H9 (cell line): ENCODE results near the gene MAST2. TPM values are rescaled to one million over a fixed set of nuclear protein-coding genes. Genes with fewer than 3 reads are reported as not detected.

Source experiments
- DNase-seq: peaks from one replicate; pipeline ENCODE4 v3.0.0-alpha.2; 2017
- H2AFZ ChIP-seq: one replicate; pipeline ENCODE4 v1.6.1; 2013; ENCODE audit warnings: mild to moderate bottlenecking, low read length, control low read depth, moderate library complexity
- H2AK5ac ChIP-seq: 2 replicates; pipeline ENCODE4 v1.6.1; 2013; ENCODE audit warnings: low read length, control low read depth, mixed read lengths; ENCODE audit not compliant: insufficient read length
- H2BK120ac ChIP-seq: one replicate; pipeline ENCODE4 v1.6.1; 2013; ENCODE audit warnings: low read depth, mild to moderate bottlenecking, low read length, control low read depth, inconsistent platforms; ENCODE audit not compliant: poor library complexity, severe bottlenecking
- H2BK12ac ChIP-seq: 2 replicates; pipeline ENCODE4 v1.6.1; 2013; ENCODE audit warnings: low read length, control low read depth, mixed read lengths, low read depth; ENCODE audit not compliant: insufficient read length
- H2BK15ac ChIP-seq: 2 replicates; pipeline ENCODE4 v1.6.1; 2013; ENCODE audit warnings: low read depth, low read length, control low read depth
- H2BK20ac ChIP-seq: one replicate; pipeline ENCODE4 v1.6.1; 2013; ENCODE audit warnings: low read depth, mild to moderate bottlenecking, low read length, control low read depth, inconsistent platforms; ENCODE audit not compliant: poor library complexity, severe bottlenecking
- H2BK5ac ChIP-seq: 2 replicates; pipeline ENCODE4 v1.6.1; 2013; ENCODE audit warnings: low read length, control low read depth, mixed read lengths; ENCODE audit not compliant: insufficient read length
- H3K14ac ChIP-seq: 2 replicates; pipeline ENCODE4 v1.6.1; 2013; ENCODE audit warnings: low read length, control low read depth; ENCODE audit not compliant: insufficient read depth
- H3K18ac ChIP-seq: 2 replicates; pipeline ENCODE4 v1.6.1; 2013; ENCODE audit warnings: low read depth, mild to moderate bottlenecking, mixed read lengths, low read length, control low read depth; ENCODE audit not compliant: insufficient read length
- H3K23ac ChIP-seq: 2 replicates; pipeline ENCODE4 v1.6.1; 2013; ENCODE audit warnings: low read length, control low read depth, mixed read lengths, low read depth; ENCODE audit not compliant: insufficient read length
- H3K23me2 ChIP-seq: 2 replicates; pipeline ENCODE4 v1.6.1; 2013; ENCODE audit warnings: low read depth, mild to moderate bottlenecking, mixed read lengths, low read length, control low read depth; ENCODE audit not compliant: insufficient read length, poor library complexity, severe bottlenecking
- H3K27ac ChIP-seq: 2 replicates; pipeline ENCODE4 v1.5.1; 2013; ENCODE audit warnings: low read length, control low read depth, mixed read lengths, low read depth; ENCODE audit not compliant: insufficient read length
- H3K27me3 ChIP-seq: 2 replicates; pipeline ENCODE4 v1.6.1; 2013; ENCODE audit warnings: low read length, control low read depth, inconsistent platforms; ENCODE audit not compliant: insufficient read depth
- H3K4ac ChIP-seq: 2 replicates; pipeline ENCODE4 v1.6.1; 2013; ENCODE audit warnings: low read depth, mild to moderate bottlenecking, control low read depth, inconsistent platforms, low read length, moderate library complexity
- H3K4me1 ChIP-seq: 2 replicates; pipeline ENCODE4 v1.6.1; 2013; ENCODE audit warnings: low read length, control low read depth, inconsistent platforms; ENCODE audit not compliant: insufficient read depth
- H3K4me2 ChIP-seq: 2 replicates; pipeline ENCODE4 v1.6.1; 2013; ENCODE audit warnings: low read length, control low read depth, mixed read lengths; ENCODE audit not compliant: insufficient read length, insufficient read depth
- H3K56ac ChIP-seq: 2 replicates; pipeline ENCODE4 v1.6.1; 2013; ENCODE audit warnings: low read depth, mild to moderate bottlenecking, mixed read lengths, low read length, control low read depth; ENCODE audit not compliant: insufficient read length
- H3K79me1 ChIP-seq: 2 replicates; pipeline ENCODE4 v1.6.1; 2013; ENCODE audit warnings: low read depth, mild to moderate bottlenecking, moderate library complexity, low read length, control low read depth, inconsistent platforms; ENCODE audit not compliant: insufficient read depth, poor library complexity, severe bottlenecking
- H3K79me2 ChIP-seq: 2 replicates; pipeline ENCODE4 v1.6.1; 2013; ENCODE audit warnings: low read length, control low read depth, inconsistent platforms; ENCODE audit not compliant: insufficient read depth
- H3K9ac ChIP-seq: 2 replicates; pipeline ENCODE4 v1.6.1; 2013; ENCODE audit warnings: low read length, control low read depth, mixed read lengths; ENCODE audit not compliant: insufficient read length; ENCODE audit errors: extremely low read depth
- H3K9me3 ChIP-seq: one replicate; pipeline ENCODE4 v1.6.1; 2013; ENCODE audit warnings: low read depth, low read length, inconsistent platforms; ENCODE audit not compliant: control insufficient read depth
- H3T11ph ChIP-seq: one replicate; pipeline ENCODE4 v1.6.1; 2013; ENCODE audit warnings: mild to moderate bottlenecking, low read length, control low read depth, inconsistent platforms
- H4K20me1 ChIP-seq: one replicate; pipeline ENCODE4 v1.6.1; 2013; ENCODE audit not compliant: control insufficient read depth, insufficient read length, insufficient read depth
- H4K5ac ChIP-seq: 2 replicates; pipeline ENCODE4 v1.6.1; 2013; ENCODE audit warnings: low read depth, mild to moderate bottlenecking, mixed read lengths, low read length, control low read depth; ENCODE audit not compliant: insufficient read length
- H4K8ac ChIP-seq: replicated peaks from 2 replicates; pipeline ENCODE4 v1.6.1; 2013; ENCODE audit warnings: low read length, control low read depth, mixed read lengths, low read depth; ENCODE audit not compliant: insufficient read length
- H4K91ac ChIP-seq: 2 replicates; pipeline ENCODE4 v1.6.1; 2013; ENCODE audit warnings: low read depth, mild to moderate bottlenecking, moderate library complexity, mixed read lengths, low read length, control low read depth; ENCODE audit not compliant: insufficient read length
- H3K27ac Mint-ChIP-seq, 3 experiments: 2 replicates in 2 of 3; 3 replicates in 1 of 3; pipeline ENCODE4 v1.8.0; 2020 to 2021; ENCODE audit warnings: mixed read lengths in 3 of 3, mild to moderate bottlenecking in 1 of 3, moderate library complexity in 1 of 3
- H3K27me3 Mint-ChIP-seq: 2 replicates; pipeline ENCODE4 v1.8.0; 2021; ENCODE audit warnings: low read depth, mild to moderate bottlenecking, moderate library complexity, mixed read lengths
- H3K36me3 Mint-ChIP-seq, 3 experiments: 2 replicates in 2 of 3; 3 replicates in 1 of 3; pipeline ENCODE4 v1.8.0; 2020 to 2021; ENCODE audit warnings: low read depth in 3 of 3, mixed read lengths in 3 of 3; ENCODE audit not compliant: insufficient read depth in 1 of 3
- H3K4me1 Mint-ChIP-seq, 2 experiments: 2 replicates each; pipeline ENCODE4 v1.8.0; 2020; ENCODE audit warnings: mixed read lengths in 2 of 2
- H3K4me3 Mint-ChIP-seq, 2 experiments: 2 replicates in 1 of 2; 3 replicates in 1 of 2; pipeline ENCODE4 v1.8.0; 2020 to 2021; ENCODE audit warnings: mild to moderate bottlenecking in 2 of 2, mixed read lengths in 2 of 2, moderate library complexity in 1 of 2
- H3K9me3 Mint-ChIP-seq, 2 experiments: 2 replicates in 1 of 2; 3 replicates in 1 of 2; pipeline ENCODE4 v1.8.0; 2020; ENCODE audit warnings: mild to moderate bottlenecking in 2 of 2, mixed read lengths in 2 of 2, moderate library complexity in 1 of 2
- CTCF ChIP-seq: fragments of 200-600 bp; sonication (generic); conservative IDR thresholded peaks from 3 replicates; pipeline ENCODE4 v1.8.0; 2021; ENCODE audit warnings: antibody characterized with exemption, mild to moderate bottlenecking
- total RNA-seq: library from RNA; stranded (reverse); gene quantifications from 2 replicates; pipeline ENCODE4 v1.2.1, GENCODE V29; 2021

MAST2 gene
- total RNA-seq, 1 experiment from 2014 or later: 28.8 TPM

- Histone ChIP-seq H3K79me2 (peaks cover 1% of the 10 kb centered on the region; the same call in 1 of the 2 replicates), H3K79me1 (no peaks in the 10 kb centered on the region), H3K4me2 (no peak overlapping the region), H2BK120ac (no peak overlapping the region), H2BK12ac (no peak overlapping the region), H2BK15ac (no peak overlapping the region), H3K23me2 (no peaks in the 10 kb centered on the region), H3K56ac (no peak overlapping the region), H3K4me1 (peaks cover 6% of the 10 kb centered on the region), H3K23ac (no peak overlapping the region), H4K5ac (no peak overlapping the region), H3K27me3 (no peaks in the 10 kb centered on the region), H3T11ph (no peak overlapping the region), H3K9me3 (no peaks in the 10 kb centered on the region), H4K20me1 (no peaks in the 10 kb centered on the region), H3K4ac (no peak overlapping the region), H2BK5ac (no peak overlapping the region), H2AK5ac (no peak overlapping the region), H4K8ac (no peak overlapping the region), H3K18ac (no peak overlapping the region), H2BK20ac (no peak overlapping the region), H3K14ac (no peak overlapping the region), H2AFZ (no peak overlapping the region), H3K9ac (no peak overlapping the region), H3K27ac (no peak overlapping the region), H4K91ac (no peak overlapping the region)
- Mint-ChIP-seq H3K4me1 (peaks cover 22 to 29% of the 10 kb centered on the region in 2 experiments), H3K4me3 (no peak overlapping the region), H3K36me3 (peaks cover 19 to 23% (median 21%) of the 10 kb centered on the region in 3 experiments; a peak in 6 of 7 replicates), H3K27ac (no peak overlapping the region; a peak in 2 of 7 replicates), H3K27me3 (no peaks in the 10 kb centered on the region), H3K9me3 (peaks cover 7 to 9% of the 10 kb centered on the region in 2 experiments; a peak in 3 of 5 replicates)
- DNase-seq: no peak
- no peak for TF ChIP-seq CTCF
These were observed 154.9 kb downstream of the MAST2 start for GRCh38 chr1:45958317-45958716.
